Activated gamma-delta T cell treated with Interleukin-2 at 50 U/mL for 16 hours (primary cell): ENCODE measurements around the gene ADPRH.
"Not testable (repeated sequence)": the region's sequence is repeated elsewhere in the genome, so short reads cannot be mapped to it uniquely, and the experiment has no call there.

Source experiments
- DNase-seq: peaks from one replicate; pipeline ENCODE4 v3.0.0-alpha.2; 2020

The ADPRH gene

GRCh38 chr3:119560160-119560559 is 19.1 kb upstream of the ADPRH start:
- no peak for DNase-seq

- no peak for DNase-seq
These were observed 16.9 kb upstream of the ADPRH start for GRCh38 chr3:119562307-119562961.

GRCh38 chr3:119563334-119563733 is 16.0 kb upstream of the ADPRH start:
- DNase-seq = not testable (repeated sequence)

GRCh38 chr3:119569156-119569555 is 10.1 kb upstream of the ADPRH start:
- DNase-seq = no peak

GRCh38 chr3:119570229-119570628 is 9.1 kb upstream of the ADPRH start:
- no peak for DNase-seq

- no peak for DNase-seq
These were observed 8.1 kb upstream of the ADPRH start for GRCh38 chr3:119571230-119571629.

- DNase-seq = no peak
These were observed 7.6 kb upstream of the ADPRH start for GRCh38 chr3:119571688-119572087.

- no peak for DNase-seq
These were observed 3.8 kb upstream of the ADPRH start for GRCh38 chr3:119575507-119575906.

- DNase-seq = no peak
These were observed 922 bp downstream of the ADPRH start for GRCh38 chr3:119580067-119580760.

- no peak for DNase-seq
These were observed 2.9 kb downstream of the ADPRH start for GRCh38 chr3:119582178-119582577.

GRCh38 chr3:119585208-119585607 is 5.9 kb downstream of the ADPRH start:
- no peak for DNase-seq

GRCh38 chr3:119585856-119586570 is 6.7 kb downstream of the ADPRH start:
- no peak for DNase-seq

- DNase-seq = no peak
These were observed 7.5 kb downstream of the ADPRH start for GRCh38 chr3:119586733-119587172.

GRCh38 chr3:119588112-119588511 is 8.8 kb downstream of the ADPRH start:
- no peak for DNase-seq

- no peak for DNase-seq
These were observed 9.9 kb downstream of the ADPRH start for GRCh38 chr3:119589102-119589773.

- no peak for DNase-seq
These were observed 11.4 kb downstream of the ADPRH start for GRCh38 chr3:119590706-119591105.

GRCh38 chr3:119592861-119593260 is 13.6 kb downstream of the ADPRH start:
- DNase-seq = no peak

GRCh38 chr3:119594066-119594465 is 14.8 kb downstream of the ADPRH start:
- no peak for DNase-seq

- not testable (repeated sequence) for DNase-seq
These were observed 15.6 kb downstream of the ADPRH start for GRCh38 chr3:119594929-119595328.

- DNase-seq = no peak
These were observed 16.5 kb downstream of the ADPRH start for GRCh38 chr3:119595639-119596334.

GRCh38 chr3:119596398-119596797 is 17.1 kb downstream of the ADPRH start:
- no peak for DNase-seq

GRCh38 chr3:119597548-119598288 is 18.4 kb downstream of the ADPRH start, which contains the start of gene PLA1A:
Gene PLA1A (plus strand): TSS chr3:119597885. CDS start chr3:119597914, 29 bp downstream.
- DNase-seq = no peak
